Endothelial cell (in vitro differentiated cells): ENCODE measurements around the gene CDH22. TPM values are rescaled to one million over a fixed set of nuclear protein-coding genes. Genes with fewer than 3 reads are reported as not detected.
A peak's percentile ranks its signal among the peaks of the same experiment; 100 is the strongest.

Experiments used
- DNase-seq: peaks from one replicate; pipeline ENCODE4 v3.0.0; 2021; ENCODE audit warnings: low spot score
- H3K27ac Mint-ChIP-seq: one replicate; pipeline ENCODE4 v1.8.0; 2021; ENCODE audit warnings: mixed read lengths, inconsistent platforms; ENCODE audit not compliant: unreplicated experiment
- H3K27me3 Mint-ChIP-seq: one replicate; pipeline ENCODE4 v1.8.0; 2021; ENCODE audit warnings: mild to moderate bottlenecking, moderate library complexity, mixed read lengths, inconsistent platforms; ENCODE audit not compliant: unreplicated experiment
- H3K36me3 Mint-ChIP-seq: one replicate; pipeline ENCODE4 v1.8.0; 2021; ENCODE audit warnings: mild to moderate bottlenecking, low read depth, mixed read lengths, inconsistent platforms; ENCODE audit not compliant: unreplicated experiment
- H3K4me1 Mint-ChIP-seq: one replicate; pipeline ENCODE4 v1.8.0; 2021; ENCODE audit warnings: mild to moderate bottlenecking, mixed read lengths, inconsistent platforms; ENCODE audit not compliant: unreplicated experiment
- H3K4me3 Mint-ChIP-seq: one replicate; pipeline ENCODE4 v1.8.0; 2021; ENCODE audit warnings: mild to moderate bottlenecking, mixed read lengths, inconsistent platforms; ENCODE audit not compliant: unreplicated experiment
- H3K9me3 Mint-ChIP-seq: one replicate; pipeline ENCODE4 v1.8.0; 2021; ENCODE audit warnings: mixed read lengths, inconsistent platforms; ENCODE audit not compliant: unreplicated experiment
- CTCF ChIP-seq: fragments of 200-600 bp; sonication (generic); IDR thresholded peaks from one replicate; pipeline ENCODE4 v1.5.0; 2021; ENCODE audit warnings: antibody characterized with exemption; ENCODE audit not compliant: unreplicated experiment
- total RNA-seq: library from RNA; stranded (reverse); fragmentation: NEBNext Ultra II Directional; extraction: Animal tissue kit (Norgen Biotek cat#: 25700); gene quantifications from one replicate; pipeline ENCODE4 v1.2.1, GENCODE V29; 2021; ENCODE audit not compliant: unreplicated experiment

Gene CDH22
- total RNA-seq, 1 donor from 2014 or later: 1.3 TPM

- H3K4me3 Mint-ChIP-seq: no peak overlapping the region
- no peak overlapping the region for H3K27ac Mint-ChIP-seq
- H3K9me3 Mint-ChIP-seq: no peaks in the 10 kb centered on the region
- H3K36me3 Mint-ChIP-seq: no peaks in the 10 kb centered on the region
- peaks cover 2% of the 10 kb centered on the region for H3K27me3 Mint-ChIP-seq
- no peaks in the 10 kb centered on the region for H3K4me1 Mint-ChIP-seq
- DNase-seq: no peak
- TF ChIP-seq CTCF: no peak
Observed at GRCh38 chr20:46148313-46149208, 159.7 kb downstream of the CDH22 start.

- no peak overlapping the region for H3K27ac Mint-ChIP-seq
- TF ChIP-seq CTCF: no peak
- peaks cover 4% of the 10 kb centered on the region for H3K36me3 Mint-ChIP-seq
- H3K4me1 Mint-ChIP-seq: no peaks in the 10 kb centered on the region
- peaks cover 4% of the 10 kb centered on the region for H3K27me3 Mint-ChIP-seq
- no peak for DNase-seq
- H3K9me3 Mint-ChIP-seq: no peaks in the 10 kb centered on the region
- no peak overlapping the region for H3K4me3 Mint-ChIP-seq
Observed at GRCh38 chr20:46145713-46146112, 162.6 kb downstream of the CDH22 start.

- H3K4me1 Mint-ChIP-seq: no peaks in the 10 kb centered on the region
- H3K27me3 Mint-ChIP-seq: peaks cover 4% of the 10 kb centered on the region
- no peak for DNase-seq
- no peaks in the 10 kb centered on the region for H3K9me3 Mint-ChIP-seq
- peaks cover 4% of the 10 kb centered on the region for H3K36me3 Mint-ChIP-seq
- TF ChIP-seq CTCF: no peak
- no peak overlapping the region for H3K4me3 Mint-ChIP-seq
- H3K27ac Mint-ChIP-seq: no peak overlapping the region
Observed at GRCh38 chr20:46144432-46145025, 163.8 kb downstream of the CDH22 start.

- no peak for TF ChIP-seq CTCF
- Mint-ChIP-seq H3K27ac (no peak overlapping the region), H3K36me3 (peaks cover 4% of the 10 kb centered on the region), H3K4me1 (no peaks in the 10 kb centered on the region), H3K9me3 (no peaks in the 10 kb centered on the region), H3K27me3 (peaks cover 4% of the 10 kb centered on the region), H3K4me3 (peak overlapping the region; percentile 40)
- DNase-seq: no peak
Observed at GRCh38 chr20:46142124-46142523, 166.2 kb downstream of the CDH22 start.
